HepG2 (cell line): ENCODE measurements around the gene IL16. TPM values are rescaled to one million over a fixed set of nuclear protein-coding genes. Genes with fewer than 3 reads are reported as not detected.

Experiments
- ATAC-seq: fragments of 200-7000 bp; cut with Tn5 transposase; 3 replicates; pipeline ENCODE4 v1.9.1; 2020; ENCODE audit warnings: mild to moderate bottlenecking, moderate library complexity
- BruUV-seq: library from RNA; stranded (reverse); fragments of 400-500 nt; replicated peaks from 2 replicates; lab custom pipeline; 2021; lab: Mats Ljungman, UMichigan
- CTCF ChIA-PET: fragments of 300-600 bp; formaldehyde crosslinking; extraction: SDS; loops from one replicate; lab custom pipeline; 2021; ENCODE audit warnings: low total read pairs, inconsistent platforms, low intra/inter-chr PET ratio; lab: Yijun Ruan, JAX
- POLR2A ChIA-PET: fragments of 350-600 bp; sonication (Branson Sonifier 250); formaldehyde crosslinking; loops from one replicate; lab custom pipeline; 2020; ENCODE audit warnings: antibody characterized with exemption, inconsistent platforms; lab: Yijun Ruan, JAX
- DNase-seq: peaks from one replicate; pipeline ENCODE4 v3.0.0-alpha.2; 2015; ENCODE audit warnings: low spot score
- FAIRE-seq: peaks from 3 replicates; lab custom pipeline; 2011; peaks lifted over from hg19 to GRCh38; lab: Jason Lieb, UNC
- H2AFZ ChIP-seq: one replicate; pipeline ENCODE4 v1.6.1; 2011; ENCODE audit warnings: low read length, inconsistent platforms
- H3K27ac ChIP-seq: fragments of 300-600 bp; 3 replicates; pipeline ENCODE4 v1.8.0; 2011; ENCODE audit warnings: mixed run types, mild to moderate bottlenecking, mixed read lengths, low read length, inconsistent platforms; ENCODE audit not compliant: insufficient read depth; ENCODE audit errors: extremely low read length
- H3K27me3 ChIP-seq, 2 experiments: fragments of 200-600 bp in 1 of 2; 2 replicates in 1 of 2; 3 replicates in 1 of 2; pipeline versions ENCODE4 v1.6.0 to v1.8.0; 2011; ENCODE audit warnings: low read length in 2 of 2, mild to moderate bottlenecking in 2 of 2, moderate library complexity in 2 of 2, inconsistent platforms in 1 of 2; ENCODE audit not compliant: insufficient read depth in 2 of 2, control insufficient read depth in 1 of 2
- H3K36me3 ChIP-seq, 2 experiments: fragments of 200-600 bp in 1 of 2; replicated peaks in 1 of 2; 2 replicates in 1 of 2; 3 replicates in 1 of 2; pipeline versions ENCODE4 v1.5.1 to v1.8.0; 2011; ENCODE audit warnings: low read length in 2 of 2, inconsistent platforms in 1 of 2; ENCODE audit not compliant: insufficient read depth in 2 of 2, control insufficient read depth in 1 of 2
- H3K4me1 ChIP-seq: 2 replicates; pipeline ENCODE4 v1.5.1; 2012; ENCODE audit warnings: low read length, inconsistent platforms; ENCODE audit not compliant: insufficient read depth
- H3K4me2 ChIP-seq: 2 replicates; pipeline ENCODE4 v1.6.0; 2011; ENCODE audit warnings: low read depth, low read length, inconsistent platforms
- H3K4me3 ChIP-seq, 3 experiments: fragments of 200-600 bp in 1 of 3; sonication (generic), shearing (Covaris generic) in 1 of 3; replicated peaks in 1 of 3; 2 replicates each; pipeline ENCODE4 v1.5.1; 2011 to 2016; ENCODE audit warnings: low read length in 3 of 3, inconsistent platforms in 2 of 3, low read depth in 2 of 3, mild to moderate bottlenecking in 2 of 3, control low read depth in 1 of 3, mixed read lengths in 1 of 3; ENCODE audit not compliant: insufficient read depth in 1 of 3
- H3K79me2 ChIP-seq: one replicate; pipeline ENCODE4 v1.6.1; 2011; ENCODE audit warnings: low read length, inconsistent platforms; ENCODE audit not compliant: insufficient read depth
- H3K9ac ChIP-seq: 2 replicates; pipeline ENCODE4 v1.6.0; 2011; ENCODE audit warnings: mild to moderate bottlenecking, low read depth, low read length, inconsistent platforms; ENCODE audit not compliant: insufficient read depth
- H3K9me3 ChIP-seq: 2 replicates; pipeline ENCODE4 v1.5.1; 2012; ENCODE audit warnings: mild to moderate bottlenecking, low read length
- H4K20me1 ChIP-seq: 2 replicates; pipeline ENCODE4 v1.6.0; 2011; ENCODE audit warnings: inconsistent platforms, mild to moderate bottlenecking, low read length, moderate library complexity; ENCODE audit not compliant: insufficient read depth
- HES4 ChIP-seq: sonication (generic); formaldehyde crosslinking; IDR thresholded peaks from 2 replicates; pipeline ENCODE4 v1.9.0; 2021; ENCODE audit warnings: mild to moderate bottlenecking, missing genetic modification reagents, borderline replicate concordance
- IRX3 ChIP-seq: sonication (generic); formaldehyde crosslinking; IDR thresholded peaks from 2 replicates; pipeline ENCODE4 v1.8.1; 2023; ENCODE audit warnings: mild to moderate bottlenecking, low read depth, missing genetic modification reagents, borderline replicate concordance
- KLF16 ChIP-seq, 2 experiments: sonication (generic) in 1 of 2; formaldehyde crosslinking in 1 of 2; IDR thresholded peaks; 2 replicates each; pipeline versions ENCODE4 v1.6.1 to v1.8.0; 2016 to 2023; ENCODE audit warnings: missing genetic modification reagents in 2 of 2, missing compliant biosample characterization in 1 of 2
- MTF2 ChIP-seq: sonication (generic); formaldehyde crosslinking; IDR thresholded peaks from 2 replicates; pipeline ENCODE4 v1.5.0; 2020; ENCODE audit warnings: missing genetic modification reagents, borderline replicate concordance
- MYNN ChIP-seq: sonication (generic); formaldehyde crosslinking; IDR thresholded peaks from 2 replicates; pipeline ENCODE4 v1.4.0; 2020; ENCODE audit warnings: mild to moderate bottlenecking, low read depth, missing genetic modification reagents
- ZFP1 ChIP-seq: IDR thresholded peaks from 2 replicates; pipeline ENCODE4 v1.6.1; 2016
- ZNF207 ChIP-seq: fragments of 450-650 bp; IDR thresholded peaks from 2 replicates; pipeline ENCODE4 v1.6.1; 2016; ENCODE audit warnings: antibody characterized with exemption, borderline replicate concordance
- ZNF224 ChIP-seq: sonication (generic); formaldehyde crosslinking; IDR thresholded peaks from 2 replicates; pipeline ENCODE4 v1.5.0; 2020; ENCODE audit warnings: mild to moderate bottlenecking, missing genetic modification reagents
- ZNF678 ChIP-seq: sonication (generic); formaldehyde crosslinking; IDR thresholded peaks from 2 replicates; pipeline ENCODE4 v1.4.0; 2020; ENCODE audit warnings: mild to moderate bottlenecking, missing genetic modification reagents
- ZNF724P ChIP-seq: sonication (generic); formaldehyde crosslinking; IDR thresholded peaks from 2 replicates; pipeline ENCODE4 v1.8.0; 2022; ENCODE audit warnings: missing genetic modification reagents, borderline replicate concordance
- WGBS: methylation state at CpG from one replicate; pipeline ENCODE4 v1.1.6; 2017; ENCODE audit warnings: low lambda C conversion rate; 5-methylcytosine and 5-hydroxymethylcytosine counted together
- in situ Hi-C: cut with HindIII; loops from 2 replicates; pipeline ENCODE4 v1.10.0; 2017; ENCODE audit warnings: low pct_unique_long_range_greater_than_20kb; ENCODE audit not compliant: extremely low pct_ligation_motif_present
- intact Hi-C: fragments of 100-400 bp; cut with micrococcal nuclease; formaldehyde crosslinking; loops from one replicate; pipeline ENCODE4 v1.10.0; 2022; ENCODE audit not compliant: unreplicated experiment
- polyA plus RNA-seq, 8 experiments: library from polyadenylated mRNA; depleted of rRNA in 3 of 8; stranded (reverse) in 7 of 8; unstranded in 1 of 8; fragments of >200 nt; fragmentation: Illumina TruSeq in 4 of 8; extraction: Trizol in 4 of 8; gene quantifications; 2 replicates each; pipeline versions ENCODE4 v1.2.1 to v1.2.3, GENCODE V29; 2011 to 2016; ENCODE audit warnings: low read depth in 4 of 8, missing spikeins in 1 of 8, mixed read lengths in 1 of 8; ENCODE audit not compliant: insufficient read depth in 1 of 8
- total RNA-seq, 5 experiments: library from RNA; depleted of rRNA; stranded (reverse); fragments of >200 nt; fragmentation: Illumina TruSeq; extraction: Trizol; gene quantifications; 2 replicates each; pipeline ENCODE4 v1.2.3, GENCODE V29; 2016; ENCODE audit warnings: low read depth in 1 of 5
- TF ChIP-seq, protein P1 (sequence below): sonication (generic); formaldehyde crosslinking; IDR thresholded peaks from 2 replicates; pipeline ENCODE4 v1.4.0; 2020; ENCODE audit warnings: missing genetic modification reagents
- TF ChIP-seq, protein P2 (sequence below): sonication (generic); formaldehyde crosslinking; IDR thresholded peaks from 2 replicates; pipeline ENCODE4 v1.5.0; 2020; ENCODE audit warnings: mild to moderate bottlenecking, missing genetic modification reagents
- TF ChIP-seq, protein P3 (sequence below): fragments of 450-650 bp; IDR thresholded peaks from 2 replicates; pipeline ENCODE4 v1.6.1; 2017

IL16 gene
- total and polyA plus RNA-seq, 2 of the 13 experiments (the other 11 are each of a cell fraction or from before 2014, with no cell fraction given), result 0.03 TPM; not detected in 1

- FAIRE-seq (no peak), ATAC-seq (no peak), DNase-seq (no peak)
- ChIA-PET CTCF (interaction anchor here (1.6 kb wide), 1 partner anchor 62 kb away, joined by 11 read pairs; no protein-coding TSS in a partner anchor), POLR2A (no interaction called here)
- no peak overlapping the region for H3K9ac ChIP-seq
- intact Hi-C loops (loop anchor here (1.0 kb wide), 1 partner anchor 62 kb away; no protein-coding TSS in a partner anchor), in situ Hi-C loops (no loop called here)
- BruUV-seq, result no TSS peak
- TF ChIP-seq MTF2 (CRISPR knock-in tag), result no peak
- TF ChIP-seq ZNF724P (CRISPR knock-in tag), result no peak
- TF ChIP-seq ZNF678 (CRISPR knock-in tag), result no peak
- no peak for TF ChIP-seq KLF16 (CRISPR knock-in tag; IDR thresholded peaks at IDR 0.05)
- TF ChIP-seq, protein P1, sequence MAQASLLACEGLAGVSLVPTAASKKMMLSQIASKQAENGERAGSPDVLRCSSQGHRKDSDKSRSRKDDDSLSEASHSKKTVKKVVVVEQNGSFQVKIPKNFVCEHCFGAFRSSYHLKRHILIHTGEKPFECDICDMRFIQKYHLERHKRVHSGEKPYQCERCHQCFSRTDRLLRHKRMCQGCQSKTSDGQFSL (CRISPR knock-in tag), result no peak
- TF ChIP-seq ZNF207, result no peak
- H4K20me1 ChIP-seq, result no peaks in the 10 kb centered on the region
- no peak overlapping the region for H2AFZ ChIP-seq
- H3K4me1 ChIP-seq, result no peaks in the 10 kb centered on the region
- H3K27ac ChIP-seq, result no peak overlapping the region
- H3K27me3 ChIP-seq, result no peaks in the 10 kb centered on the region; a peak in 1 of 5 replicates
- H3K36me3 ChIP-seq, result no peaks in the 10 kb centered on the region
- no peaks in the 10 kb centered on the region for H3K79me2 ChIP-seq
- no peaks in the 10 kb centered on the region for H3K9me3 ChIP-seq
- H3K4me2 ChIP-seq, result no peak overlapping the region
- H3K4me3 ChIP-seq, result no peak overlapping the region
- WGBS, result 43% methylated on average over 2 of the region's 3 CpGs
Measured at GRCh38 chr15:81337241-81337640, 140.6 kb downstream of the IL16 start.

GRCh38 chr15:81337713-81338157 is 141.1 kb downstream of the IL16 start:
- no TSS peak for BruUV-seq
- Histone ChIP-seq H3K27me3 (no peaks in the 10 kb centered on the region; a peak in 1 of 5 replicates), H3K4me1 (no peaks in the 10 kb centered on the region), H3K36me3 (no peaks in the 10 kb centered on the region), H3K9me3 (no peaks in the 10 kb centered on the region), H3K4me3 (no peak overlapping the region), H3K9ac (no peak overlapping the region), H3K27ac (no peak overlapping the region), H3K4me2 (no peak overlapping the region), H2AFZ (no peak overlapping the region), H3K79me2 (no peaks in the 10 kb centered on the region), H4K20me1 (no peaks in the 10 kb centered on the region)
- in situ Hi-C loops (no loop called here), intact Hi-C loops (loop anchor here (1.0 kb wide), 1 partner anchor 62 kb away; no protein-coding TSS in a partner anchor)
- WGBS, result 63% methylated on average over 8 of the region's 9 CpGs
- no peak for ATAC-seq
- ChIA-PET POLR2A (no interaction called here), CTCF (no interaction called here)
- DNase-seq, result no peak
- no peak for TF ChIP-seq MYNN (CRISPR knock-in tag)
- no peak for TF ChIP-seq HES4 (CRISPR knock-in tag)
- TF ChIP-seq ZNF224 (CRISPR knock-in tag), result no peak
- TF ChIP-seq, protein P2, sequence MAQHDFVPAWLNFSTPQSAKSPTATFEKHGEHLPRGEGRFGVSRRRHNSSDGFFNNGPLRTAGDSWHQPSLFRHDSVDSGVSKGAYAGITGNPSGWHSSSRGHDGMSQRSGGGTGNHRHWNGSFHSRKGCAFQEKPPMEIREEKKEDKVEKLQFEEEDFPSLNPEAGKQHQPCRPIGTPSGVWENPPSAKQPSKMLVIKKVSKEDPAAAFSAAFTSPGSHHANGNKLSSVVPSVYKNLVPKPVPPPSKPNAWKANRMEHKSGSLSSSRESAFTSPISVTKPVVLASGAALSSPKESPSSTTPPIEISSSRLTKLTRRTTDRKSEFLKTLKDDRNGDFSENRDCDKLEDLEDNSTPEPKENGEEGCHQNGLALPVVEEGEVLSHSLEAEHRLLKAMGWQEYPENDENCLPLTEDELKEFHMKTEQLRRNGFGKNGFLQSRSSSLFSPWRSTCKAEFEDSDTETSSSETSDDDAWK, result no peak
- TF ChIP-seq ZFP1, result no peak
- TF ChIP-seq IRX3, result no peak
- TF ChIP-seq, protein P3, sequence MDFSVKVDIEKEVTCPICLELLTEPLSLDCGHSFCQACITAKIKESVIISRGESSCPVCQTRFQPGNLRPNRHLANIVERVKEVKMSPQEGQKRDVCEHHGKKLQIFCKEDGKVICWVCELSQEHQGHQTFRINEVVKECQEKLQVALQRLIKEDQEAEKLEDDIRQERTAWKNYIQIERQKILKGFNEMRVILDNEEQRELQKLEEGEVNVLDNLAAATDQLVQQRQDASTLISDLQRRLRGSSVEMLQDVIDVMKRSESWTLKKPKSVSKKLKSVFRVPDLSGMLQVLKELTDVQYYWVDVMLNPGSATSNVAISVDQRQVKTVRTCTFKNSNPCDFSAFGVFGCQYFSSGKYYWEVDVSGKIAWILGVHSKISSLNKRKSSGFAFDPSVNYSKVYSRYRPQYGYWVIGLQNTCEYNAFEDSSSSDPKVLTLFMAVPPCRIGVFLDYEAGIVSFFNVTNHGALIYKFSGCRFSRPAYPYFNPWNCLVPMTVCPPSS, result no peak
- no peak for FAIRE-seq
